Measurements from ENCODE around the gene TUBA1B.

GRCh38 chr12:49092086-49092815 lies 38.9 kb downstream of the TUBA1B start:
- TF ChIP-seq CTCF (IDR thresholded peaks at IDR 0.05) = no peak
- no peak for TF ChIP-seq POLR2A (IDR thresholded peaks at IDR 0.05)
